Calu3 (cell line): Measurements from ENCODE around the gene MICOS13. TPM values are rescaled to one million over a fixed set of nuclear protein-coding genes. Genes with fewer than 3 reads are reported as not detected.

ENCODE experiments used
- BruUV-seq: library from RNA; stranded (reverse); fragments of 400-500 nt; replicated peaks from 2 replicates; lab custom pipeline; 2021; lab: Mats Ljungman, UMichigan
- CTCF ChIA-PET: fragments of 300-600 bp; sonication (Branson Sonifier 250); formaldehyde crosslinking; loops from one replicate; lab custom pipeline; 2022; ENCODE audit warnings: antibody characterized with exemption; lab: Charles Lee
- DNase-seq: peaks from one replicate; pipeline ENCODE4 v3.0.0; 2022
- H3K27ac Mint-ChIP-seq: one replicate; pipeline ENCODE4 v1.8.0; 2022; ENCODE audit warnings: mixed read lengths; ENCODE audit not compliant: unreplicated experiment
- H3K27me3 Mint-ChIP-seq: one replicate; pipeline ENCODE4 v1.8.0; 2022; ENCODE audit warnings: mixed read lengths; ENCODE audit not compliant: unreplicated experiment
- H3K36me3 Mint-ChIP-seq: one replicate; pipeline ENCODE4 v1.8.0; 2022; ENCODE audit warnings: mild to moderate bottlenecking, moderate library complexity, mixed read lengths; ENCODE audit not compliant: insufficient read depth, unreplicated experiment
- H3K4me1 Mint-ChIP-seq: one replicate; pipeline ENCODE4 v1.8.0; 2022; ENCODE audit warnings: mild to moderate bottlenecking, low read depth, mixed read lengths; ENCODE audit not compliant: unreplicated experiment
- H3K4me3 Mint-ChIP-seq: one replicate; pipeline ENCODE4 v1.8.0; 2022; ENCODE audit warnings: mild to moderate bottlenecking, low read depth, moderate library complexity, mixed read lengths; ENCODE audit not compliant: unreplicated experiment
- H3K9me3 Mint-ChIP-seq: one replicate; pipeline ENCODE4 v1.8.0; 2022; ENCODE audit warnings: low read depth, mixed read lengths; ENCODE audit not compliant: unreplicated experiment
- intact Hi-C: fragments of 100-400 bp; cut with micrococcal nuclease; formaldehyde crosslinking; loops from one replicate; pipeline ENCODE4 v1.10.0; 2022; ENCODE audit not compliant: unreplicated experiment
- total RNA-seq: library from RNA; stranded (reverse); gene quantifications from 2 replicates; pipeline ENCODE4 v1.2.3, GENCODE V29; 2022
- TF ChIP-seq, protein P1 (sequence below): fragments of 200-600 bp; IDR thresholded peaks from one replicate; pipeline ENCODE4 v1.8.0; 2022; ENCODE audit warnings: antibody characterized with exemption; ENCODE audit not compliant: unreplicated experiment

MICOS13 gene
- total RNA-seq, 1 experiment from 2014 or later: 37.9 TPM

DNA sequence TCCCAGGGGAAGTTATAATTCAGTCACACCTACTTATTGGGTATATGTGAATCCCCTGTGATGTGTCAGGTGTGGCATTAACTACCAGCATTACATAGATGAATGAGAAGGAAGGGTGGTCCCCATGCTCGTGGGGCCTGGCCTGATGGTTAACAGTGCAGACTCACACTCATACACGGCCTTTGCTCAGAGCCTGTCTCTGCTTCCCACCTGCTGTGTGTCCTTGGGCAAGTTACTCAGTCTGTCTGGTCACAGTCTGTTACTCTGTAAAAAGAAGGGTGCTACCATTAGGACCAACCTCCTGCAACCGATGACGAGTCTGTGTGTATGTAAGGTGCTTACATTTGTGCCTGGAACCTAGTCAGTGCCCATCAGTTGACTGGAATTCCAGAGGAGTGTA is 33.6 kb downstream of the MICOS13 start:
- Mint-ChIP-seq H3K4me1 (peaks cover 1% of the 10 kb centered on the region), H3K36me3 (peaks cover 35% of the 10 kb centered on the region)

DNA sequence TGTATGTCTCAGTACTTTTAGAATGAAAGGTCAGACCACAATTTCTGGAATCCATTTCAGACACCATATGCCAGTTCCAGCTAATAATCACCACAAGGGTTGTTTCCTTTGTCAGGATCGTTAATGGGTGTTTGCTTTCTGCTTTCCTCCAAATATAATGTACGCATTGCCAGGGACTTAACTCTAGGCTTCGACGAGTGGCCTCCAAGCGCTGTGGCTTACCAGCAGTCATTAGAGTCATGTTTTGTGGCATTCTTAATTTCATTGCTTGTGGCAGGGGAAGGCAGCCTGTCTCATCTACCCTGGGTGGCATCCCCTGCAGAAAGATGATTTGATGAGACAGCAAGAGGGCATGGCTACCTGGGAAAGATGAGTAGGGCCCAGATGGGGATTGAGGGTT is 34.9 kb downstream of the MICOS13 start:
- Mint-ChIP-seq H3K4me3 (no peak overlapping the region), H3K36me3 (peaks cover 48% of the 10 kb centered on the region), H3K4me1 (peaks cover 7% of the 10 kb centered on the region), H3K27me3 (no peaks in the 10 kb centered on the region), H3K9me3 (no peaks in the 10 kb centered on the region), H3K27ac (no peak overlapping the region)
- DNase-seq: no peak
- intact Hi-C loops: no loop called here
- CTCF ChIA-PET: no interaction called here
- TF ChIP-seq, protein P1, sequence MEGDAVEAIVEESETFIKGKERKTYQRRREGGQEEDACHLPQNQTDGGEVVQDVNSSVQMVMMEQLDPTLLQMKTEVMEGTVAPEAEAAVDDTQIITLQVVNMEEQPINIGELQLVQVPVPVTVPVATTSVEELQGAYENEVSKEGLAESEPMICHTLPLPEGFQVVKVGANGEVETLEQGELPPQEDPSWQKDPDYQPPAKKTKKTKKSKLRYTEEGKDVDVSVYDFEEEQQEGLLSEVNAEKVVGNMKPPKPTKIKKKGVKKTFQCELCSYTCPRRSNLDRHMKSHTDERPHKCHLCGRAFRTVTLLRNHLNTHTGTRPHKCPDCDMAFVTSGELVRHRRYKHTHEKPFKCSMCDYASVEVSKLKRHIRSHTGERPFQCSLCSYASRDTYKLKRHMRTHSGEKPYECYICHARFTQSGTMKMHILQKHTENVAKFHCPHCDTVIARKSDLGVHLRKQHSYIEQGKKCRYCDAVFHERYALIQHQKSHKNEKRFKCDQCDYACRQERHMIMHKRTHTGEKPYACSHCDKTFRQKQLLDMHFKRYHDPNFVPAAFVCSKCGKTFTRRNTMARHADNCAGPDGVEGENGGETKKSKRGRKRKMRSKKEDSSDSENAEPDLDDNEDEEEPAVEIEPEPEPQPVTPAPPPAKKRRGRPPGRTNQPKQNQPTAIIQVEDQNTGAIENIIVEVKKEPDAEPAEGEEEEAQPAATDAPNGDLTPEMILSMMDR: no peak
- BruUV-seq: no TSS peak

More for the DNA sequence above, 33.6 kb downstream of the MICOS13 start:
- H3K9me3 Mint-ChIP-seq: no peaks in the 10 kb centered on the region
- TF ChIP-seq, protein P1: no peak
- BruUV-seq: no TSS peak
- H3K4me3 Mint-ChIP-seq: no peak overlapping the region
- intact Hi-C loops: no loop called here
- no peaks in the 10 kb centered on the region for H3K27me3 Mint-ChIP-seq
- no peak overlapping the region for H3K27ac Mint-ChIP-seq
- no peak for DNase-seq
- CTCF ChIA-PET: no interaction called here

DNA sequence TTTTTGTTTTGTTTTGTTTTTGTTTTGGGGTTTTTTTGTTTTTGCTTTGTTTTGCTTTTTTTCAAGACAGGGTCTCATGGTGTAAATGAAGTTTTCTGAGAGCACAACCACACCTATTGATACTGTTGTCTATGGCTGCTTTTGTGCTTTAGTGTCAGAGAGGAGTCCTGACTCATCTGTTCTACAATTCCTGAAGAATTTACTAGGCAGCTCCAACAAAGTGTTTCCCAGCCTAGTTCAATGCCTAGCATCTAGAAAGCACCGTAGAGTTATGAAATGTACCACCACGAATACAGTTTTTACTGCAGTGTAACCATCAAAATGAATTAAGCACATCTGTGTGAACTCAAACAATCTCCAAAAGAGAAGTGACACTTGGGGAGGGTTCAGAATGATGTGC is 36.3 kb downstream of the MICOS13 start:
- Mint-ChIP-seq H3K4me3 (no peak overlapping the region), H3K36me3 (peaks cover 51% of the 10 kb centered on the region), H3K27ac (no peak overlapping the region), H3K27me3 (no peaks in the 10 kb centered on the region), H3K4me1 (peaks cover 7% of the 10 kb centered on the region), H3K9me3 (no peaks in the 10 kb centered on the region)
- no TSS peak for BruUV-seq
- CTCF ChIA-PET: interaction anchor here (0.6 kb wide), 1 partner anchor 130 kb away, joined by 4 read pairs; no protein-coding TSS in a partner anchor
- no peak for DNase-seq
- TF ChIP-seq, protein P1: no peak
- intact Hi-C loops: no loop called here

GRCh38 chr19:5643060-5643459 is 37.3 kb downstream of the MICOS13 start:
- TF ChIP-seq, protein P1: no peak
- Mint-ChIP-seq H3K27ac (no peak overlapping the region), H3K36me3 (peaks cover 46% of the 10 kb centered on the region), H3K4me1 (peaks cover 7% of the 10 kb centered on the region), H3K4me3 (no peak overlapping the region), H3K9me3 (no peaks in the 10 kb centered on the region), H3K27me3 (no peaks in the 10 kb centered on the region)
- CTCF ChIA-PET: interaction anchor here (0.7 kb wide), 1 partner anchor 173 kb away, joined by 3 read pairs; no protein-coding TSS in a partner anchor
- no peak for DNase-seq
- no TSS peak for BruUV-seq
- intact Hi-C loops: no loop called here
